Measurements from ENCODE around the gene ZNF710.

- no peak for TF ChIP-seq ZNF256 (CRISPR knock-in tag; conservative IDR thresholded peaks at IDR 0.05)
- no peak for TF ChIP-seq CTCF (CRISPR knock-in tag; IDR thresholded peaks at IDR 0.05)
- TF ChIP-seq HMG20B (CRISPR knock-in tag; conservative IDR thresholded peaks at IDR 0.05) = no peak
- peak; percentile 20 for TF ChIP-seq YY1 (IDR thresholded peaks at IDR 0.05; ENCODE audit: insufficient read depth, insufficient replicate concordance, low read depth, low read length)
- TF ChIP-seq TAF1 (CRISPR knock-in tag; IDR thresholded peaks at IDR 0.05) = peak; percentile 25; the same call in 1 of the 2 replicates
- TF ChIP-seq ONECUT2 (CRISPR knock-in tag; IDR thresholded peaks at IDR 0.05) = no peak
- TF ChIP-seq ZFP36L1 (CRISPR knock-in tag; IDR thresholded peaks at IDR 0.05) = no peak
- TF ChIP-seq FOXC1 (CRISPR knock-in tag; IDR thresholded peaks at IDR 0.05; ENCODE audit: borderline replicate concordance) = no peak
- TF ChIP-seq ZNF781 (CRISPR knock-in tag; IDR thresholded peaks at IDR 0.05; ENCODE audit: borderline replicate concordance, not compliant biosample characterization) = no peak
- no peak for TF ChIP-seq ZBTB34 (CRISPR knock-in tag; IDR thresholded peaks at IDR 0.05)
- no peak for TF ChIP-seq SP2 (CRISPR knock-in tag; IDR thresholded peaks at IDR 0.05)
Measured at GRCh38 chr15:89958107-89958805, 42.9 kb upstream of the ZNF710 start.

Measured in HepG2 (cell line).